Raji (cell line): ENCODE measurements around the gene MYEF2.

ENCODE experiments used
- POLR2A ChIP-seq: IDR thresholded peaks from 2 replicates; pipeline ENCODE4 v1.6.1; 2011; ENCODE audit warnings: low read depth, low read length, control low read depth; ENCODE audit not compliant: insufficient read depth

The MYEF2 gene

DNA sequence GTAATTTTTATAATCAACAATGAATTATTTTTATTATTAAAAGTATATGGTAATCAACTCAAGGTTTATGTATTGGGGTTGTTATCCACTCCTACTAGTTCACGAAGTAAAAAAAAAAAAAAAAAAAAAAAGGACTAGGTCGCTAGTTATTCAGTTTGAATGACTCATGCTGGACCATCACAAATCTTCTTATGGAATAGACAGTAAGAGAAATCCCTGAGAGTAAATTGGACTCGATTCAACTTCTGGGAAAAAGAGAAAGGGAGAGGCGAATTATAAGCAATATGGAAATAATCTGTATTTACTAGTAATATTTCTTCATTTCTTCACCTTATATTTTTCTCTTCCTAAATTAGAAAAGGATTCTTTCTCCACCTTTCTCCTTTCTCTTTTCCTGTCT, 2.0 kb downstream of the MYEF2 start:
- no peak for TF ChIP-seq POLR2A

DNA sequence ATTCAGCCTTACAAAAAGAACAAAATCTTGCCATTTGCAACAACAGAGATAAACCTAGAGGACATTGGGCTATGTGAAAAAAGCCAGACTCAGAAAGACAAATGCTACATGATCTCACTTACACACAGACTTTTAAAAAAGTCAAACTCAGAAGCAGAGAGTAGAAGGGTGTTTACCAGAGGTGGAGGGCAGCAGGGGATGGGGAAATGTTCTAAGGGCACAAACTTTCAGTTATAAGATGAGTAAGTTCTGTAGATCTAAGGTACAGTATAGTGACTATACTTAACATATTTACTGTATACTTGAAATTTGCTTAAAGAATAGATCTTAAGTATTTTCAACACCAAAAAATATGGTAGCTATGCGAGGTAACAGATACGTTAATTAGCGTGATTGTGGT, 3.0 kb downstream of the MYEF2 start:
- TF ChIP-seq POLR2A: no peak

DNA sequence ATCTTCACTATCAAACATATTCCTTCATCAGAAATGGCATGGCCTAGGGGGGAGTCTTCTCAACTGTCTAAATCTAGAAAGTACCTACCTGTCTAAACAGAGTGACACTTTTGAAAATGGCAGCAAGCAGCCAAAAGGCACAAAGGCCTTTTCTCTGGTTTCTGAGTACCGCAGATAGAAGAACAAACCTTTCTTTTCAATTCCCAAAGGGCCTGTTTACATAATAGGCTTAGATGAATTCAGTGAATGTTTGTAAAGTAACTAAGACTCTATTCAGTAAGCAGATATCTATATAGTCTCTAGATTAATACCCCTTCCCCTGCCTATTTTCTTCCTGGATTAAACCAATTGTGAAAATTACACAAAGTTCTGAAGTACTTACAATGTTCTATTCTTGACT, 7.1 kb downstream of the MYEF2 start:
- TF ChIP-seq POLR2A: no peak

DNA sequence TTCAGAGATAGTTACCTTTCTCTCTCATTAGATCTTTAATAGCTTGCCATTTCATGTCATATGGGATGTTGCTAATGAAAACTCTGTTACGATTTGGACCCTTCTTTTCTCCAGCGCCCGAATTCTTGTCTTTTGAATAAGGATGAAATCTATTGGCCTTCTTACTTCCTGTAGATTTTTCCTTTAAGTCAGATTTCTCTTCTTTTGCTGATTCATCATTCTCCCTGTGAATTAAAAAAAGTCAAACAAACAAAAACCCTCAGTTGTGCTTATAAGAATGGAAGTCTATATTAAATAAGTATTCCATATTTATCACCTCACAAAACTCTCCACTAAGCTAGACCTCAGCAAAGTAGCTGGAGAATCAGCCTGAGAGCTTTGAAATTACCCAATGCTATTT, 9.5 kb downstream of the MYEF2 start:
- no peak for TF ChIP-seq POLR2A

DNA sequence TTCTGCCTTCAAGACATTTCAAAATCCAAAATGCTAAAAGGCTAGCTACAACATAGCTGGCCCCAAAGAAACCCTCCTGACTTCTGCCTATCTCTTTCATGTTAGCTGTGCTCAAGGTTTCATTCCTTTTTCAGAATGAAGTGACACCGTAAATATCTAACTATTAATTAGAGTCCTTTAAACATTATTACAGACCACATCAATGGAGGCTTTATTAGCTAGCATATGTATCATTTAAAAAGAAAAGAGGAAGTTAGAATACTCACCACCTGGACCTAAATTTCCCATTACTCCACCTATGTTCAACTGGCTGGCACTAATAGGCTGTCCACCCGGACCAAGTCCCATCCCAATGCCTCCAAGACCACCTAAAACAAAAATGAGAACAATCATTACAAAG, 24.6 kb downstream of the MYEF2 start:
- no peak for TF ChIP-seq POLR2A

DNA sequence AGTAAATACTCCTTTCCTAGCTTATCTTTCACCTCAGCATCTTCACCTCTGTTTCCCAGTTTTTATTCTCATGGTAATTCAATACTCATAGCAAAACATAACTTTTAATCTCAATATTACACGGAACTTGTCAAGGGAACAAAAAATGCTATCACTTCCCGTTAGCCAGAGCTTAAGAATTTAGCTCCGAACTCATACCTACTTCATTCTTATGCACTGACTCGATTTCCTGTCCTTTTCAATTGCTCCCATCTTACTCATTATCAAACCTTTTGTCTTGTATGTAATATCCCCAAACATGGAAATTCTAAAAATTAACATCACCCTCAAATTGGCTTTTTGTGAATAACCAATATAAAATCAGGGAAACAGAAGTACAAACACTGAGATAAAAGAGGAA, 28.2 kb downstream of the MYEF2 start:
- no peak for TF ChIP-seq POLR2A

DNA sequence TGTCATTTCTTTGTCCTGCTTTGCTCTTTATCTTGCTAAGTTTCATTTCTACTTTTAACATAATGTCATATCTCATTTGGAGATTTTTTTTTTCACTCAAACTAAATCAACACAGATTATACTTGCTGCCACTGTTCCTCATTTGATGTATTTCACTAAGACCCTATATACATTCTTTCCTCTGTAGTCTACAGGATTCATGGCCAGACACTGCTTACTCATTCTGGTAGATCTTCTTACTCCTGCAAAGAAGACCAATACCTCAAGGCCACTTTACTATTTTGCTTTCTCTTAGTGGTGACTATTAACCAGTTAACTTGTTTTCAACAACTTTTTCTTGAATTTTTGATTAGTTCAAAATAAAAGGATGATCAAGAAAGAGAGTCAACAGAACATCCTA, 30.7 kb downstream of the MYEF2 start:
- TF ChIP-seq POLR2A: no peak

DNA sequence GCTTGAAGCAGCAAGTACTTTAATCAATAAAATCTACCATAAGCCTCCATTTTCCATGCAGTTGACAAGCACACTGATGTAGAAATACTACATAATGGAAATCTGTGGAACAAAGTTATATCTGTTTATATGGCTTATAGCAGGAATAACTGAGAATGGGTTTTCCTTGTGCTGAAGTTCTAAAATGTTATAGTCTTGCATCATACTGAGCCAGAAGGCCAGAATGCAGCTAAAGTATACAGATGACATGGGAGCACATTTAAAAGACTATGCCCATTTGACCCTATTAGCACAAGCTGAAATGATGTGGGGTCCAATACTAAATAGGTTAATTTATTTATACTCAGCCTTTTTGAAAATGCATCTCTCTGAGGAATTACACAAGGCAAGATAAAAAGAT, 32.2 kb downstream of the MYEF2 start:
- TF ChIP-seq POLR2A: no peak

DNA sequence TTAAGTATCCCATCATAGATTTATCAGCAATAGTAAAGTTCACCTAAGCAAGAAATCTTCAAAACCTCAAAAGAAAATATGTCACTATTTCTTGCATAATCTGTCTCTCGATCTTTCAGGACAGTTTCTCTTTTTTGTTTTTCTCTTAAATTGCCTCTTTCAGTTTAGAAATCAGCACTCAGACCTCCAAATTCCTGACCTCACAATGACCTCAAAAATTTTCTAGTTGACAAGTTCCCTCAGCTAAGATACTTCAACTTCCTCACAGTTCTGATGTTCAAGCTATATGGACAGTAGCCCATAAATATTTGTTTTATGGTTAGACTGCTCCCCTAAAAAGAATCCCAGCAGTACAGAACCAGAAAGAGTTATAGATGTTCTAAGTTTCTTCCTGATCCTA, 33.2 kb downstream of the MYEF2 start:
- no peak for TF ChIP-seq POLR2A

DNA sequence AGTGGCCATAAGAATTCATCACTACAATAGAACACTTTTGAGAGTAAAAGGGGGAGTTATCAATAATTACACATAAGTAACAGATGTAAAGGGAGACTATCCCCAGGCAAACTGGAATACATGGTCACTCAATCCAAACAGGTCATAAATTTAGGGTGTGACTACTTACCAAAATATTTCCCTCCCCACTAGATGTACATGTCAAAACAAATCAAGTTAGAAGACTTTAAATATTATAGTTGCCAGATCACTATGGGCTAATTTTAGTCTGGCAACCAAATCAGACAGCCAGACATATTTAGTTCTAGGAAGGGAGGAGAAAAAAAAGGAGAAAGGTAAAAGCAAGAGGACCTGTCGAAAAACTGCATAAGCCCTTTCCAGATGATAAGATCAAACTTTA, 34.2 kb downstream of the MYEF2 start:
- TF ChIP-seq POLR2A: no peak

DNA sequence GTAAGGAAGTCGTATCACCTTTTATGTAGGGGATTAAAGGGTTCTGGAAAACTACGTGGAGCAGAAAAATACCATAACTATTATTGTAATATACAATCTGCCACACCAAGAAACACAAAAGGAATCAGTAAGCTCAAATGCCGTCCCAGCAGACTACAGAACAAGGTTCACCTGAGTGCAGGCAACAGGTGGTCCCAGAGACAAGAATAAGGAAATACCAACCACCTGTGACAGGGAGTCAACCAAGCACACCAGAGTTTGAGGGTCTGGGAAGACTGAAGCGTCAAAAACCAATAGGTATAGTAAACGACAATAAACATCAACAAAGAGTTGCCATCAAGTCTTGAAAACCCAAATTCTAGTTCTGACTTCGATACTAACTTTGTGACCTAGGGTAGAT, 45.2 kb downstream of the MYEF2 start:
- no peak for TF ChIP-seq POLR2A

DNA sequence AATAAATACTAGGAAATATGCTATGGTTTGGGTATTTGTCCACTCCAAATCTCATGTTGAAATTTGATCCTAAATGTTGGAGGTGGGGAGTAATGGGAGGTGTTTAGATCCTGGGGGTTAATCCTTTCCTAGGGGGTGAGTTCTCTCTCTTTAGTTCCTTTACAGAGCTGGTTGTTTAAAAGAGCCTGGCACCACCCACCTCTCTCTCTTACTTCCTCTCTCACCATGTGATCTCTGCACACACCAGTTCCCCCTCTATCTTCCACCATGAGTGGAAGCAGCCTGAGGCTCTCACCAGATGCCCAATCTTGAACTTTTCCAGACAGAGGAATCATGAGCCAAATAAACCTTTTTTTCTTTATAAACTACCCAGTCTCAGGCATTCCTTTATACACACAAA, 46.8 kb downstream of the MYEF2 start:
- TF ChIP-seq POLR2A: no peak

DNA sequence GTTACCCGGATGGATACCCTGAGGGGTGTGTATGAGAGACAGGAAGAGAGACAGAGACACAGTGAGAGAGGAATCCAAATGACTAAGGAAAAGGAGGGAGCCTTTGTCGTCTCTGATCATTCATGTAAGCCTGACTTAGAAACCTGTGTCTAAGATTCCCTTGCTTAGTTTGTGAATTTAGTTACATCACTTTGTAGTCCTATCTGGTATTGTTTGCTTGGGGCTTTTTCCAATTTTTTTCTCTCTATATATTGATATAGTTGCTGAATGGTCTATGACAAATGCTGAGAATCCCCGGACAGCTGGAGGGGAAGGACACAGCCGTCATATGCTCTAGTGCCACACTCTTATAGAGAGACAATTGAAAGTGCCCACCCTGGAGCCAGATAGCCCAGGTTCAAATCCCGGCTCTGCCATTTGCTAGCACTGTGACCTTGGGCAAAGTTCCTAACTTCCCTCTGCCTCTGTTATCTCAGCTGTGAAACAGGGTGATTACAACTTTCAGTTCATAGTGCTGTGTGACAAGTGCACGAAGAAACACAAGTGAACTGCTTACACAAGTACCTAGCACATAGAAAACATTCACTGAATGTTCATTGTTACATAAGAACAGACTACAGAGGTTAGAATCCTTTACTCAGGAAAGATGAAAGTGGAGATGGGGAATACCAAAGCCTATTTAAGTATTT, 51.3 kb downstream of the MYEF2 start:
- no peak for TF ChIP-seq POLR2A

DNA sequence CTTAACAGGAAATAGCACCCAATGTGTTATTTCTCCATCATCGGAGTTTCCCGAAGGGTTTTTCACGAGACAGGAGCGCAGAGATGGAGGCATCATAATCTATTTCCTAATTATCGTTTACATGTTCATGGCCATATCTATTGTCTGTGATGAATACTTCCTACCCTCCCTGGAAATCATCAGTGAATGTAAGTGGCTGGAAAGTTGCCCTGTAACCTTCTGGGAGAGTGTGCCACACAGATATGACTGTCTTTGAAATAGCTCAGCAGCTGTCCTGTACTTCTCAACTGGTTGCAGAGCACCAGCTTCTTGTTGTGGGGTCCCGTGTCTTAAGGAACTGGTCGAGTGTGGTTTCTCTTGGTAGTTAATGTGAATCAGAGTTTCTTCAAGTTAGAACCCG, 56.2 kb downstream of the MYEF2 start:
- no peak for TF ChIP-seq POLR2A

DNA sequence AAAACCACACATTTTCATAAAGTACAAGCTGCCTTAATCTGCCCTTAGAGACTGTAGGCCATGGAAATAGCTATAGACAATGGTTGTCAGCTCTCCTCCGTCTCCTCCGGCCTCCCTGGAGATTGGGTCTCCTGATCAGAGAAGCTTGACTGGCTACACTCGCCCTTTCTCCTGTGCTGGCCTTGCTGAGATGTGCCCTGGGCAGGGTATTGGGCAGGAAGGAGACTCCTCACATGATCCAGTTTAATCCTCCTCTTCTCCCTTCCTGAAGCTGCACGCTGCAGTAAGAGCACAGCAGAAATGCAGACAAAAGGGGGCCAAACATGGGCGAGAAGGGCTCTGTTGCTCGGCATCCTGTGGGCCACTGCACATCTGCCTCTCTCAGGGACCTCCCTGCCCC, 57.4 kb downstream of the MYEF2 start, which contains the start of gene SLC24A5:
SLC24A5 (plus strand) TSS at position 246 of the 400 bp plus-strand sequence; CDS start at position 301, 55 bp downstream.
- TF ChIP-seq POLR2A: no peak

DNA sequence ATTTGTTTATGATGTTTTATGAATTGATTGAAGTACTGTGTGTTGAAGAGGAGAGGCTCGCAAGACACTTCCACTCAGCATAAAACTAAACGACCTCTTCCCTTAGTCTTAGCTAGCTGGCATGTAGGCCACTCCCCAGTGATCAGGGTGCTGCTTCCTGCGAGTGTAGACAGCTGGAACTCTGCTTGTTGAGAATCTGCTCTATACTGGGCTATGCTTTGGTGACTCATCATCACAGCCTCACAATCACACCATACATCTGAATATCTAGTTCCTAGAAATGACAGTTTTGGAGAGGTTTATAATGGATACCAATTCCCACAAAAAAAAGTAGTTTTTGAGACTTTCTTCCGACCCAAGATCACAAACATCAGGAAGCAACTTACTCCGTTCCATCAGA, 58.8 kb downstream of the MYEF2 start:
- TF ChIP-seq POLR2A: no peak

DNA sequence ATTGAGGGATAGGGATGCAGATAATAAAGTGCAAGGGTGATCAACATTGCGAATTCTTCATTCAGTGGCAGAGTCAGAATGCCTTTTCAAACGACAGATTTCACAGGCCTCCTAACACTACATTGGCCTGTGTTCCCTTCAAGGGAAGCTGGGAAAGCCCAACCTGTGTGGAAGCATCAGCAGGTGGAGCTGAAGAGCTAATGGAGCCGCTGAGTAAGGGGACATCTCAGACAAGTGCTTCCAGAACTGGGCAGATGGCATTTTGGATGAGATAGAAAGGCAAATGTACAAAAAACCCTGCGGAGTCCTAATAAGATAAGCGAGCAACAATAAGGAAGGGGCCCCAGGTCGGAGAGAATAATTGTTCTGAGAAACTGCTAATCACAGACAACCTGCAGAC, 65.9 kb downstream of the MYEF2 start:
- TF ChIP-seq POLR2A: no peak

DNA sequence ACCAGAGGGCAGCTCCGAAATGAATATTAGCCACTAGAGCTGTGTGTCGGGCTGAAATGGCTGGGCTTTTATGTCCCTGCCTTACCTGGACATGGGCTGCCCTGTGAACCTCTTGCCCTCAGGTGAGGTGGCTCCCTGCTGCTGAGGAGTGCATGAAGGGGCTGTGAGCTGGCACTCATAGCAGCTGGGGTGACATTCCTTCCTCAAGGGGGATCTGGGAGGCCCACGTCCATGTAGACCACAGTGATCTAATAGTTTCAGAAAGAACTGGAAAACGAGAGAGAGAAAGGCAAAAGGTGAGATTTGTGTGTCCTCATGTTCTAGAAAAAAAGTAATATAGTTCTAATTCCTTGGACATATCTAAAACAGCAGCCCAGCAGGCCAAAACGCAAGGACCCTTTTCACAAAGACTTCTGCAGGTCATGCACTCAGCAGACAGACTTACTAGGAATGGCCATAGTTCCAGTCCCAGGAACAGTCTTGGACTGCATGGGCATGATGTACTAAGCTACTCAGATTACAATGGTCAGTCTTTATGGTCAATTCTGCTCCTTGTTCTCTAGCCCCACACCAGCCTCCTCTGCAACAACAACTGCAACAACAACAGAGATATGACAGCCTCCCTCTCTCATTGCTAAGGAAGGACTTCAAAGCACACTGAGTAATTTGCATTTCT, 68.1 kb downstream of the MYEF2 start:
- TF ChIP-seq POLR2A: no peak

DNA sequence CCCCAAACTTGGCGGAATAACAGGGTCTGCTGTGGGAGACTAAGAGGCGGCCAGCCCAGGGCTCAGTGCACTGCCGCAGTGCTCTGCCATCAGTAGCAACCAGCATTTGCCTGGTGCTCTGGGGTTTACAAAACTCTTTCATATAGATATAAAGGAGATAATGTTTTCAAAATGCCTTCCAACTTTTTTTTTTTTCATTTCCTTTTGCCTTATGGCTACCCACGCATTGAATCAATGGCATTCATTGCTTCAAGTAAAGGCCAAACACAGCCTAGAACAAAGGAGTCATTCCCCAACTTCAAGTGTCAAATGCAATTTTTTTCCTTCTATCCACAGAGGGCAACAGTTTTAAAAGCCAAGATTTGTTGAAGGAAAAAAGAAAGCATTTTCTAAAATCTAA, 68.9 kb downstream of the MYEF2 start:
- TF ChIP-seq POLR2A: no peak
